ENCODE results near the gene FSTL4.

DNA sequence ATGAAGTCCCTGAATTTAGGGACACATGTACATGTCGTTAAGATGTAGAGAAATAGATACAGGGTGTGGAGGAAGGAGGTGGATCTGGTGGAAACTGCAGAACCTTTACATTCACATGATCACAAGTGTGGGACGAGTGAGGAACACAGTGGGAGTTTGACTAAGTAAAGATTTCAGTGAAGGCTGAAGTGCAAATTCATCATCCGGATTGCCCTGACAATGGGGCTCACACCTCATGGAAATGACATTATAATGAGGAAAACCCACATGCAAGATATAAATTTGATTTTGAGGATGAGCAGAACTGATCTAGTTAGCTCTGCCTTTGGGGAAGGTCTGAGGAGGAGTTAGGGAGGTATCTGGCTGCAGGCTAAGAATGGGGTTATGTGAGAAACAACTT, 173.9 kb downstream of the FSTL4 start:
- TF ChIP-seq, protein P1, sequence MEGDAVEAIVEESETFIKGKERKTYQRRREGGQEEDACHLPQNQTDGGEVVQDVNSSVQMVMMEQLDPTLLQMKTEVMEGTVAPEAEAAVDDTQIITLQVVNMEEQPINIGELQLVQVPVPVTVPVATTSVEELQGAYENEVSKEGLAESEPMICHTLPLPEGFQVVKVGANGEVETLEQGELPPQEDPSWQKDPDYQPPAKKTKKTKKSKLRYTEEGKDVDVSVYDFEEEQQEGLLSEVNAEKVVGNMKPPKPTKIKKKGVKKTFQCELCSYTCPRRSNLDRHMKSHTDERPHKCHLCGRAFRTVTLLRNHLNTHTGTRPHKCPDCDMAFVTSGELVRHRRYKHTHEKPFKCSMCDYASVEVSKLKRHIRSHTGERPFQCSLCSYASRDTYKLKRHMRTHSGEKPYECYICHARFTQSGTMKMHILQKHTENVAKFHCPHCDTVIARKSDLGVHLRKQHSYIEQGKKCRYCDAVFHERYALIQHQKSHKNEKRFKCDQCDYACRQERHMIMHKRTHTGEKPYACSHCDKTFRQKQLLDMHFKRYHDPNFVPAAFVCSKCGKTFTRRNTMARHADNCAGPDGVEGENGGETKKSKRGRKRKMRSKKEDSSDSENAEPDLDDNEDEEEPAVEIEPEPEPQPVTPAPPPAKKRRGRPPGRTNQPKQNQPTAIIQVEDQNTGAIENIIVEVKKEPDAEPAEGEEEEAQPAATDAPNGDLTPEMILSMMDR (IDR thresholded peaks at IDR 0.05) = no peak
- no peak for TF ChIP-seq POLR2A (IDR thresholded peaks at IDR 0.05)

All from body of pancreas (tissue), 4 donors.